SK-N-MC (cell line): Measurements from ENCODE around the gene PAX2.

ENCODE experiments used
- DNase-seq: peaks from one replicate; pipeline ENCODE4 v3.0.0-alpha.2; 2011; ENCODE audit warnings: low read depth, low spot score
- H3K27ac ChIP-seq: fragments of 200-600 bp; sonication (generic); 2 replicates; pipeline ENCODE4 v1.5.1; 2016; ENCODE audit warnings: mixed run types
- H3K36me3 ChIP-seq: fragments of 200-600 bp; sonication (generic); 2 replicates; pipeline ENCODE4 v1.6.1; 2017; ENCODE audit warnings: antibody characterized with exemption, low read length, mixed read lengths; ENCODE audit not compliant: insufficient read depth
- H3K4me3 ChIP-seq: fragments of 200-600 bp; sonication (generic); 2 replicates; pipeline ENCODE4 v1.5.1; 2016
- H3K9ac ChIP-seq: fragments of 200-600 bp; sonication (generic); 2 replicates; pipeline ENCODE4 v1.8.0; 2017; ENCODE audit warnings: mixed run types, mixed read lengths; ENCODE audit not compliant: insufficient read length
- H3K9me3 ChIP-seq: fragments of 200-600 bp; sonication (generic); 2 replicates; pipeline ENCODE4 v1.6.1; 2017; ENCODE audit warnings: low read depth, mild to moderate bottlenecking, antibody characterized with exemption, low read length, moderate library complexity, mixed read lengths
- EZH2 ChIP-seq: fragments of 200-600 bp; sonication (generic); IDR thresholded peaks from one replicate; pipeline ENCODE4 v1.6.1; 2017; ENCODE audit warnings: antibody characterized with exemption
- FOXP2 ChIP-seq: optimal IDR thresholded peaks from 2 replicates; pipeline ENCODE3; 2011; ENCODE audit warnings: mild to moderate bottlenecking, moderate library complexity; ENCODE audit not compliant: insufficient read depth; ENCODE audit errors: extremely low read length, control extremely low read depth
- POLR2AphosphoS5 ChIP-seq: IDR thresholded peaks from 2 replicates; pipeline ENCODE4 v1.6.1; 2012; ENCODE audit warnings: mild to moderate bottlenecking, low read depth, low read length, borderline replicate concordance

The PAX2 gene

DNA sequence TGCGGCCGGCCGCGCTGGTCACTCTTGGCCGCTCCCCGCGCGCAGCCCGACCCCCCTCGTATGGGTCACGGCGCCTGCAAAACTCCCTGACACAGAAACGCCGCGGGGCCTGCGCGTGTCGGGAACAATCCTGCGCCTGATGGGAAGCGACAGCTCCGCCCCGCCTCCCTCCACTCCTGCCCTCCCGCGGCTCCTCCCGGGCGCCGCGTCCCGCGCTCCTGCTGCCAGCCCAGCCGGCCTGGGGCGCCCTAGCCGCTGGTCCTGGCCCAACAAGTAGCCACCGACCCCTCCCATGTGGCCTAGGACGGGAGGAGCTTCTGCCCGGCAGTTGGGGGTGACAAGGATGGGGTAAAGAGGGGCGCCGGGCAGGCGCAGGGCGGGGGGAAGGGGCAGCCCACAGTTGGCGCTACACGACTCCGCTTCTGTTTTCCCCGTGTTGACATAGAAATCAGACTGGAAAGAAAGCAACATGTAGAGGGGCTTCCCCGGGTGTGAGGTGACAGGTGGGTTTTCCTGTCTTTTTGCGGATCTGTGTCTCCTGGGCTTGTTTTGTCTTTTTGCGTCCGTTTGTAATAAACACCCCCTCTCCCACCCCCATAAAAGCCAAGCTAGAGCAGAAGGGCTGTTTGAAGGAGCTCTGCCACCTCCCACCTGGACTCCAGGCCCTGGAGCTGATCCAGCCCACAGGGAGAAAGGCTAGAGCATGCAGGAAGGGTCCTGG, 35.1 kb upstream of the PAX2 start:
- Histone ChIP-seq H3K9ac (no peak overlapping the region), H3K27ac (no peak overlapping the region), H3K36me3 (no peaks in the 10 kb centered on the region), H3K4me3 (no peak overlapping the region), H3K9me3 (no peaks in the 10 kb centered on the region)
- no peak for TF ChIP-seq FOXP2
- TF ChIP-seq POLR2AphosphoS5: no peak
- TF ChIP-seq EZH2: no peak
- DNase-seq: no peak

- DNase-seq: no peak
Observed at GRCh38 chr10:100713049-100713858, 32.1 kb upstream of the PAX2 start.

GRCh38 chr10:100713859-100714565, 31.4 kb upstream of the PAX2 start:
- TF ChIP-seq EZH2 (no peak), FOXP2 (no peak), POLR2AphosphoS5 (no peak)
- Histone ChIP-seq H3K4me3 (no peak overlapping the region), H3K27ac (no peak overlapping the region), H3K36me3 (no peaks in the 10 kb centered on the region), H3K9me3 (no peaks in the 10 kb centered on the region), H3K9ac (no peak overlapping the region)
- DNase-seq: no peak

More at GRCh38 chr10:100713049-100713858, 32.1 kb upstream of the PAX2 start:
- TF ChIP-seq POLR2AphosphoS5 (no peak), EZH2 (no peak), FOXP2 (no peak)
- no peaks in the 10 kb centered on the region for H3K9me3 ChIP-seq
- no peaks in the 10 kb centered on the region for H3K36me3 ChIP-seq
- no peak overlapping the region for H3K27ac ChIP-seq
- H3K9ac ChIP-seq: no peak overlapping the region
- no peak overlapping the region for H3K4me3 ChIP-seq

- Histone ChIP-seq H3K27ac (no peak overlapping the region), H3K36me3 (no peaks in the 10 kb centered on the region)
- DNase-seq: no peak
Observed at GRCh38 chr10:100714566-100714950, 30.8 kb upstream of the PAX2 start.

DNA sequence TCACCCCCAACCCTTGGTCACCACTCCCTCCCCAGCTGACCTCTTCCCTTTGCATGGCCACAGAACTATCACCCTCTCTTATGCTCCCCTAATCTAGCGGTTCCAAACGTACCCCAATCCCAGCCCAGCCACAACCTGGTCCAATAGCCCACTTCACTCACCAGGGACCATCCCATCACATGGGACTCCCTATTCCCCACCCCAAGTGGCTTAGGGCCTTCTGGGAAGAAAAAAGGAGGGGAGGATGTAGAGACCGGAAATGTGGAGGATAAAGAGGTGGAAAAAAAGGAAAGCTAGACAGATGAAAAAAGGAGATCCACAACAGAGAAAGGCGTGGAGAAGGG, 30.3 kb upstream of the PAX2 start:
- Histone ChIP-seq H3K27ac (no peak overlapping the region), H3K36me3 (no peaks in the 10 kb centered on the region), H3K9ac (no peak overlapping the region), H3K9me3 (no peaks in the 10 kb centered on the region), H3K4me3 (no peak overlapping the region)
- no peak for DNase-seq
- TF ChIP-seq FOXP2 (no peak), POLR2AphosphoS5 (no peak), EZH2 (no peak)

More at GRCh38 chr10:100714566-100714950, 30.8 kb upstream of the PAX2 start:
- H3K9ac ChIP-seq: no peak overlapping the region
- H3K9me3 ChIP-seq: no peaks in the 10 kb centered on the region
- no peak overlapping the region for H3K4me3 ChIP-seq
- TF ChIP-seq EZH2 (no peak), POLR2AphosphoS5 (no peak), FOXP2 (no peak)

GRCh38 chr10:100715445-100716385, 29.7 kb upstream of the PAX2 start:
- Histone ChIP-seq H3K4me3 (no peak overlapping the region), H3K36me3 (no peaks in the 10 kb centered on the region), H3K9me3 (no peaks in the 10 kb centered on the region), H3K27ac (no peak overlapping the region), H3K9ac (no peak overlapping the region)
- DNase-seq: no peak
- TF ChIP-seq POLR2AphosphoS5 (no peak), FOXP2 (no peak), EZH2 (no peak)

DNA sequence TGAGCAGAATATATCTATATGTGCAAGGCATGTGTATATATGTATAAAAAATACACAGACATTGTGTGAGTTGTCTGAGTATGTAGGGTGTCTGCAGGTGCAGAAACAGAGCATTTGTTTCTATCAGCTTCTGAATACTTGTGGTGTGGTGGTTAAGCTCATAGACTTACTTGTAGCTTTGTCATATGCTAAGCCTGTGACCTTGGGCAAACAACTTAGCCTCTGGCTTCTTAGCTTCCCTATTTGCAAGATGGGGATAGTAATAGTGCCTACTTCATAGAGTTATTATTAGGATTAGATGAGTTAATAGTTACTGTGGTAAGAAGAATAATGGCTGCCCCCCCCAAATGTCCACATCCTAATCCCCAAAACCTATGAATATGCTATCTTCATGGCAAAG, 28.2 kb upstream of the PAX2 start:
- no peaks in the 10 kb centered on the region for H3K9me3 ChIP-seq
- H3K36me3 ChIP-seq: no peaks in the 10 kb centered on the region
- no peak overlapping the region for H3K9ac ChIP-seq
- no peak overlapping the region for H3K4me3 ChIP-seq
- no peak for DNase-seq
- TF ChIP-seq EZH2 (no peak), FOXP2 (no peak), POLR2AphosphoS5 (no peak)
- H3K27ac ChIP-seq: no peak overlapping the region

DNA sequence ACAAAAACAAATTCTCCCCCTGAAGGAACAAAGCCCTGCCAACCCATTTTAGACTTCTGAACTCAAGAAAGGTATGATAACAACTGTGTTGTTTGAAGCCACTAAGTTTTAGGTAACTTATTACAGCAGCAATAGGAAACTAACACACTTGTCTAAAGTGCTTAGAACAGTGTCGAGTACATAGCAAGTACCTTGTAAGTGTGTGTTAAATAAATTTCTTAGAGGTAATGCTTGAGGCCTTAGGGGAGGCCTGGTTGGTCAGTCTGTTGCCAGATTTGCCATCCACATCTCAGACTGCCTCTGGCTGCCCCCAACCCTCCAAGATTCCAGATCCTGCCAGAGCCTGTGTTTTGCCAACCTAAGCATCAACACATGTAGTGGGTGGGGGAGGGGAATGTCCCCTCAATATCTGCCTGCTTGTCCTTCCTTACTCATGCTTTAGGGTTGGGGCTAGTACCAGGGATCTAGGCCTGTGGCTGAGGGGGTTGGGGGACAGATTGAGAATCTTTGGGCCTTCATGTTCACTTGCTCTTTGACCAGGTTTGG, 27.1 kb upstream of the PAX2 start:
- Histone ChIP-seq H3K27ac (no peak overlapping the region), H3K9me3 (no peaks in the 10 kb centered on the region), H3K9ac (no peak overlapping the region), H3K4me3 (no peak overlapping the region), H3K36me3 (no peaks in the 10 kb centered on the region)
- no peak for TF ChIP-seq POLR2AphosphoS5
- no peak for TF ChIP-seq EZH2
- TF ChIP-seq FOXP2: no peak
- DNase-seq: no peak
